ENCODE measurements around the gene BRSK2.

The BRSK2 gene

DNA sequence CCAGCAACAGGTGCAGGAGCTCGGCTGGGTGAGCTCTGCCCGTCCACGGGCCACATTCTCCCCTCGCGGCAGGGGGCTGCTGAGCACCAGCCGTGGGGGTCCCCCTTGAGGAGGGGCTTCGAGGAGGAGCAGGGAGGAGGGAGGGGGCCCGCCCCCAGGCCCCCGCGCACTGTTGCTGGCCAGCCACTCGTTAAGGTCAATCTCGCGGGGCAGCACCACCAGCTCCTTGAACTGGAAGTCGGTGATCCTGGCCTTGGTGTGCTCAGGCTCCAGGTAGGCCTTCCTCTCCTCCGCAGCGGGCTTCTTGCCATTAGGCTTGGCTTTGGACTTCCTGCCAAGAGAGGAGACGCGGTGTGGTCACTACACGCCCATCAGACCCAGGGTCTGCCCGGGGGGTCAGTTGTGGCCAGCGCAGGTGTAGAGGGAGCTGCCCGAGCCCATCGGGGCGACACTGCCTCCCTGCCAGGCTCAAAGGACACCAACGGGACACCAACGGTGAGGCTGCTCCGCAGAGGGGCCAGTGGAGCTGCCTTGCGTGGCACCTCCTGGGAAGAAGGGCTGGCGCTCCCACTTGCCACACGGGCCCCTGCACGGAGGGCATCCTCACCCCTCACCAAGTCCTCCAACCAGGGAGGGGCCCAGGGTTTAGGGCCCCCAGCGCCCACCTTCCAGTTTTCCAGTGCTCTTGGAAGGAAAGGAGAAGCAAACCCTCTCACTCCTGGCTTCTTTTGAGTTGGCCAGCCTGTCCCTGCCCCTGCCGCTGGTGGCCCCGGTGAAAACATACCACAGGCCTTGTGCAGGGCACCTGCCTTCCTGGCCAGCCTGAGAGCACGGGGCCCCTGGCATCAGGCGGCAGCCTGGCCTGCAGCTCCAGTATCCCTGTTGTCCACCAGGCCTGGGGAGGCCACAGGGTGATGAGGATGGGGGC is 91.1 kb downstream of the BRSK2 start:
- no peak for DNase-seq (ENCODE audit: low read depth in 2 of 2, low spot score in 1 of 2)

DNA sequence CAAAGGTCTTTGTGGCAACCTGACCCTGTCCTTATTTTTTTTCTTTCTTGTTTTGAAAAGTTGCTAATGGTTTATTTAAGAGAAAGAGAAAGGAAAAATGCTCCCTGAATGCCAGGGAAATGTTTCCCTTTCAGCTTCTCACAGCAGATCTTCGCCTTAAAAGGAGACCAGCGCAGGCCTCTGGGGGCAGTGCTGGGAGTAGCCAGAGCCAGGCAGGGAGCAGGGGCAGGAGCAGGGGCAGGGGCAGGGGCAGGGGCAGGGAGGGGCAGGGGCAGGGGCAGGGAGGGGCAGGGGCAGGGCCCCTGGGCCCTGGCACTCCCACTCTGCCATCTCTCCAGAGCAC is 91.7 kb downstream of the BRSK2 start:
- no peak for DNase-seq (ENCODE audit: low read depth in 2 of 2, low spot score in 1 of 2)

DNA sequence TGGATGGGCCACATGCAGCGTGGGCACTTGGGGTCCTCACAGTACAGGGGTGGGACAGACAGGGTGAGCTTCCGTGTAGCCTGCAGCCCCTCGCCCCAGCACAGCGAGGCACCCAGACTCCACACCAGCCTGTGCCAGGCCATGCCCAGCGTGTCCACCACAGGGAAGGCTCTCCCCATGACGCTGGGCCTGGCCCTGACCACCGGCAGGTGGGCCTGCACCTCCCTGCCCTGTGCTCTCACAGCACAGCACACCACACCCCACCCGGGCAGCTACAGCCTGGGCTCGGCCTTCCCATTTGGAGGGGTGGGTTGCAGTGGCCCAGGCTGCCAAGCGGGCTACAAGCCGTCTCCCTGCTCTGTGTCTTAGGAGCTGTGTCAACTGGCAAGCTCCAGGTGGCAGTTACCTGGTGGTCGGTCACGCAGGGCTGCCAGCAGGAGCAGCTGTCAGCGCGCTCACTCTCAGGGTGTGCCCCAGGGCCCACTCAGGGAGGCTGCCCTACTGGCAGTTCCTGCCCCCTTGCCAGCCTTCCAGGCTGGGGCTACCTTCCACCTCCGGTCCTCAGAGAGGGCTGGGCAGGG is 92.2 kb downstream of the BRSK2 start:
- no peak for DNase-seq (ENCODE audit: low read depth in 2 of 2, low spot score in 1 of 2)

DNA sequence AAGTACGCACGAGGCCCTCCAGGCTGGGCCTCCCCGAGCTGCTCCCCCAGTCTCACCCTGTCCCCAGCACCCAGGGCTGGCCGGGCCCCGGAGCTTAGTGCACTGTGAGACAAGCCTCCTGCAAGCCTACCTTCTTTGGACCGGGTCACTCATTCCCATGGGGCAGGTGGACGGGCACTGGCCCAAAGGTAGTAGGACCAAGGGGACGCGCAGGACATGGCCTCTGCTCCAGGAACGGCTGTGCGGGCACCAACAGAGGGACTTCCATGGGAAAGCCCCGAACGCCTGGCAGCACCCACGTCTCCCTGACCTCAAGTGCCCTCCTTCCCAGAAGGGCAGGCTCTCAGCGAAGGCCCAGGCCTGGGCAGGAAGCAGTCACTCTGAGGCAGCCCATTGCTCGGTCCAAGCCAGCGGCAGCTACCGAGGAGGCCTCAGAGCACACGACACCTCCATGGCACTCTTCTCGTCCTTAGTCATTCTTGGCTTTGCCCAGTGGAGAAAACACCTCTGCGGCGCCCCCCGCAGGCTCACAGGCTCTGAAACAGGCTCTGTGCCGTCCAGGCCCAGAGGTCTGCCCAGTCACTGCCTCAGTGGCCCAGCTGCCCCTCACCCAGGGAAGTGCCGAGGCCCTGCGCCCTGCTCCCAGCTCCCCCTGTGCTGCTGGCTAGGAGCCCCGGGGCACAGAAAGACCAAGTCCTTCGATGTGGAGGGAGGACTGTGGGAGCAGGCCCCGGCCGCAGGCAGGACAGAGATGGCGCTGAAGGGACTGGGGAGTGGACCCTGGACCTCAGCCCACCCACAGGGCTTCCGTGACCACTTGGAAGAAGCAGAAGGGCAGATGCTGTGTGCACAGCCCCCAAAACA is 93.1 kb downstream of the BRSK2 start:
- no peak for DNase-seq (ENCODE audit: low read depth in 2 of 2, low spot score in 1 of 2)

DNA sequence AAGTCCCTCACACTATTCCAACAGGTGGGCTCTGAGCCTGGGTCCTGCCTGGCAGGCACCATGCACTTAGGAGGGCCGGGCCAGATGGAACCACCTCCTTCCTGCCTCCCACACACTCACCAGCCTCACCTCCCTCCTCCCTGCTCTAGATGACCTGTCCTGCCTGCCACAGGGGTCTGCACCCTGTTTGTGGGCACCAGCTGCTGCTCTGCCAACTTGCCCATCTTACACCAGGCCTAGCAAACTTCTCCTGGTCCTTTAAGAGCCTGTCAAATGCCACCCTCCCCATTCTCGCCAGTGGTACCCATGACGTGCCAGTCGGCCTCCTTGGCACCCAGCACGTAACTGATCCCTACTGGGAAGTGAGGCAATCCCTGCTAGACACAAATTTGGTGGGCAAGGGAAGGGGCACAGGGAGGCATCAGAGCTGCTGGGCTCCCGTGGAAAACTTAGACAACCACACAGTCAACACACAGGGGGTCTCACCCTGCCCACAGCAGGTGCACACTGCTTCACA is 93.8 kb downstream of the BRSK2 start:
- no peak for DNase-seq (ENCODE audit: low read depth in 2 of 2, low spot score in 1 of 2)

DNA sequence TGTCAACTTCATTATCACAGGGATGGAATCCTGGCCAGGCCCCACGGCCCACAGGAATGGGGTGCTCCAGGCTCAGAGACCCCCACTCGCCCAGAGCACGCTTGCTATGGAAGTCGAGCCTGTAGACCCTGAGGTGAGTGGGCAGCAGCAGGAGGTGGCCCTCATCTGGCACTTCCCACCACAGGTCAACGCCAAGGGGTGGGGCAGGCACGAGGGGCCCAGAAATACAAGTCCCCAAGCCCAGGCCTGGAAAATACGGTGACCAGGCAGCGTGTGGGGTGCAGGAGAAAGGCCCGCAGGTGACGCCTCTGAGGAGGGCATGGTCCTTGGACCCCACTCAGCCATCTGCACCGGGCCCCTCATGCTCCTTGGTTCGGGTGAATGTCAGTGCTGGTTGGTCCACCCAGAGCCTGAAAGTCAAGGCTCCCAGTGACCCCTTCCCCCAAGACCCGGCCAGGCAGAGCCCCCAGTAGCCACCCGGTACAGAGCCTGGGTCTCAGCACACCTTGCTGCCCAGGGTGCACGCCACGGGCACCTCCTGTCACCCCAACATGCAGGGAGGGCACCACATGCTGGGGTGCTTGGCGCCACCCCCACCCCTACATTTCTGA is 94.4 kb downstream of the BRSK2 start:
- no peak for DNase-seq (ENCODE audit: low read depth in 2 of 2, low spot score in 1 of 2)

DNA sequence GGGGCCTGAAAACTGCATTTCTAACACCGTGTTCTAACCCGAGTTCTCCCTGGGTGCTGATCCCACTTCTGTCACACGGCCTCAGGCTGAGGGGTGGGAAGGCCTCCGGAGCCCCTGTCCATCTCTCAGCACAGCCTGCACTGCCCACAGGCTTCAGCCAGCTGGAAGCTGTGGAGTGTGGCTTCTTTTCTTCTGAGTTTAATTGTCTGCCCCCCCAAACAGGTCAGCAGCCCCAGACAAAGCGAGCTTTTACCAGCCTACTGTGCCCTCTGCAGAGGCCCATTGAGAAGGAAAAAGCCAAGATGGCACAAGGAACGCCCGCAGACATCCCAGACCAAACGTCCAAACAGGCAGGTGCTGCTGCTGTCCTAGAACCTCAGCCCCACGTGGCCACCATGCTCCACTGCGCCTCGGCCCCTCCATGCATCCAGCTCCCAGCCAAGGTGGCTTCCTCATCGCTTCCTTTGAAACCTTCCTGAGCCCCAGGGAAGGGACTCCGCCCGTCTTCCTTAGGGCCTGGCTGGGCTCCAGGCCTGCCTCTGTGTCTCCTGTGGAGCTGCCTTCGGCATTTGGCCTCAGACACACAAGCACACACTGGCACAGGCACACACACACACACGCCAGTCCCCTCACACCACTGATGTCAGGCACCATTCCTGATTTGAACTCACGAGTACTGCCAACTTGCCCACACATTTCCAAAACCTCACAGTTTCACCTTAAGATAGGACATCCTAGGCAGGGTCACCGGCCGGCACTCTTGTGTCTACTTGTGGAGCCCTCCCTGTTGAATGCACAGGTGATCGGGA is 95.2 kb downstream of the BRSK2 start:
- DNase-seq (ENCODE audit: low read depth in 2 of 2, low spot score in 1 of 2): no peak

DNA sequence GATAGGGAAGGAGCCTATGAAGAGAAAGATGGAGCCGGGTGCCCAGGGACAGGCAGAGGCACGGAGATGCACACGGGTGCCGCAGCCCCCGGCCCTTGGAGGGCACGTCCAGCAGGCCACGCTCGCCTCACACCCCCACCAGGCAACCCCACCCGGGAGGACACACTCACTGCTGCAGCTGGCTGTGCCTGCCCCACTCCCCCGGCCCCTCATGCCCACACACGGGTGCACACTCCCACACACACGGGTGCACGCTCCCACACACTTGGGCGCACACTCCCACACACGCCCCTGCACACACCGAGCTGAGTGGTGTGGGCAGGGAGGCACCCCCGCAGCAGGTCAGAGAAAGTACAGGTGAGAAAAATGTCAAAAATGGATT is 95.8 kb downstream of the BRSK2 start:
- no peak for DNase-seq (ENCODE audit: low read depth in 2 of 2, low spot score in 1 of 2)

DNA sequence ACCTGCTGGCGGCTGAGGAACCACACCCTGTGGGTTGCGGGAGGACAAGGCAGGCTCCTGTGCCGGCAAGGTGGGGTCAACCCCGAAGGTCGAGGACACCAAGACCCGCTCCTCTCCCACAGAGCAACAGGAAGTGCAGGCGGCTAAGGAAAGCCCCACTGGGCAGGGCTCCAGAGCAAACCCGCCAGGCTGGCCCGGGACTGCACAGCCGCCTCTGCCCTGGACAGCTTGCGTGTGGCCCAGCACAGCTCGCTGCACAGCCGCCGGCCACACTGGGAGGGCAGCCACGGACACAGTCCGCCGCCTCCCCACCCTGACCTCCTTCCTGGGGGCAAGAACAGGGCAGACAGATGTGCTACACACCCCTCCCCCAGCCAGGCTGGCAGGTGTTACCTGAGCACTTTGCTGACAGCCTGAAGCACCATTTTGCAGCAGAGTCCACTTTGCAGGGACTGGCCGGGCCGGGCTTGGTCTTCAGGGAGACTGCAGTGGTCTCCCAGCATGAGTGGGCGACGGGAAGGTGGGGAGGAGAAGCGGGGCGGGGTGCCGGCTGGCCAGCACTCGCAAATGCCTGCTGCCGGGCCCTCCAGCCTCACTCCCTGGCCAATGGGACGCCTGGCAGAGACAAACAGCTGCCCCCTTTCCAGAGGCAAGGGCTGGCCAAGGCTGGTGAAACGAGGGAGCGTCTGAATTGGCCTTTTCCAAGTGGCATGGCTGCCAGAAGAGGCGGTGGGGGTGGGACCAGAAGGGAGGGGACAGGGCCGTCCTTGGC is 96.5 kb downstream of the BRSK2 start, which contains the start of gene MOB2:
Gene MOB2, minus strand, starts transcription at position 726 of the 772 bp plus-strand sequence. Its CDS starts 223 bp downstream, at position 503.
- DNase-seq (ENCODE audit: low read depth in 2 of 2, low spot score in 1 of 2): no peak

DNA sequence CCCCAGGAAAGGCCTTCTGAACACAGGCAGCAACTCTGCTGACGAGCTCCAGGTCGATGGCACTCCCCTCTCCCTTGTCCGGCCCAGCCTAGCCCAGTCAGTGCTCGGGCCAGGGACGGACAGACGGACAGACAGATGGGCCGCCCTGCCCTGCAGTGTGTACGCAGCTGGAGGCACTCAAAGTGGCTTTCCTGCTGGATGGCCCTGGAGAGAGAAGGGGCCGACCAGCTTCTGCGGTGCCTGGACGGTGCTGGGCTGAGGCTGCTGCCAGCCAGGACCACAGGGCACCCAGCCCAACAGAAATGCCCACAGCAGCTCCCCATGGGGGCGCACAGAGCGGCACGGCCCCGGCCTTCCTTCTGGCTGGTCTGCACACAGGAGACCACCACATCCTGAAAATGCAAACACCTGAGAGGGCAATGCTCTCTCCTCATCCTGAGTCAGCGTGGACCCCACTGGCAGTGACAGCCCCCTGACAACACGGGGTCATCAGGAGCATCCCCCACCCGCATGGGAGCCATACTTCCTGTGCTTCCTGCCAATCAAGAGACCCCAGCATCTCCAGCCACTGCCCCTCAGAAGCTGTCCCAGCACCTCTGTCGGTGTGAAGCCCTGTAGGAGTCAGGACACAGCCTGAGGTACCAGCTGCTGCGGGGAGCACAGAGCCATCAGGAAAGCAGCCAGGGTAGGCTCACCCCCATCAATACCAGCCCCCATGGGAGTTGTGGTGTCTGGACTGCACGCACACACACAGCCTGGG is 97.5 kb downstream of the BRSK2 start:
- no peak for DNase-seq (ENCODE audit: low read depth in 2 of 2, low spot score in 1 of 2)

DNA sequence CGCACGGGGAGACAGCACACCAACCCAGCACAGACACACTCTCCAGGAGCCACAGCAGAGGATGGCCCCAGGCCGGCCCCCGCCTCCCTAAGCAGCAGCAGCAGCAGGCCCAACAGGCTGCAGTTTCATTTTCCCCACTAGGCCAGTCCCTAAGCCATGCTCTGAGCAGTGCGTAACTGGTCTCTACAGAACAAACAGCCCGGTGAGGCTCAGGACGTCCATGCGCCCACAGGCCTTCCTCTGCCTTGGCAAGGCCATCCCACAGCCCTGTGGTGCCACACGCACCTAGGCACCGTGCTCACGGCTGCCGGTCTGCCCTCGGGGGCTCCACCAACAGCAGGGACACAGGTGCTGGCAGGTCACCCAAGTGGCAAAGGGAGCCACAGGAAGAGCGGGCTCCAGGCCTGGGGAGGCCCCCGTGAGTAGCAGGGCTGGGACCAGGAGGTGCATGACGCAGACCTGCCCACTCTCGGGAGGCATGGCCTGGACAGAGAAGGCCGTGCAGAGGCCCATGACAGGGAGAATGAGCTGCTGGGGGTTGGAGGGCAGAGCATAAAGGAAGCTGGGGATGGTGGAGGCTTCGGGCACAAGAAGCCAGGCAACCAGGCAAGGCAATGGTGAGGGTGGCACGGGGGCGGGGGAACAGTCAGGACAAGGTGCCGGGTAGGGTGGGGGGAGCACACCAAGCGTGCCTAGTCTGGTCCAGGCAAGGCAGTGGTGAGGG is 98.3 kb downstream of the BRSK2 start:
- DNase-seq (ENCODE audit: low read depth in 2 of 2, low spot score in 1 of 2): no peak

DNA sequence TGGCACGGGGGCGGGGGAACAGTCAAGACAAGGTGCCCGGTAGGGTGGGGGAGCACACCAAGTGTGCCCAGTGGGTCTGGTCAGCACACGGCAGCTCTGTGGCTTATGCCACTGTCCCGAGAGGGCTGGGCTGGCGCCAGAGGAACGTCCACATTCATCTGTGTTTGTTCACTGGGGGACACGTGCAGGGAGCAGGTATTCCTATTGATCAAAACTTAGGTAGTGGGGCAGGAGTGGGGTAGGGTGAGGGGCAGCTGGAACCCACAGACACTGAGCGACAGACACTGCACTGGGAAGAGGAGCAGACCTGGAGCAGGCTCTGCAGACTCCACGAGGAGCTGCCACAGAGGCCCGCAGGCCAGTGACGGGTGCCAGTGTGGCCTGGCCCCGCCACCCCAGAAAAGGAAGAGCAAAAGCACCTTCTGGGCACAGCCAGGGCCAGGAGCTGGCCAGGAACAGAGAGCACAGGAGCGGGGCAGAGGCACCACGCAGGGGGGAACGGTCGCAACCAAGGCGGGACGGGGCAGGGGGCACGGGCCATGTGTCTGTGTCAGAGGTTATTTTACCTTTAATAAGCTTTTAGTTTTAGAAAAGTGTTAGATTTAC is 98.9 kb downstream of the BRSK2 start:
- DNase-seq (ENCODE audit: low read depth in 2 of 2, low spot score in 1 of 2): no peak

DNA sequence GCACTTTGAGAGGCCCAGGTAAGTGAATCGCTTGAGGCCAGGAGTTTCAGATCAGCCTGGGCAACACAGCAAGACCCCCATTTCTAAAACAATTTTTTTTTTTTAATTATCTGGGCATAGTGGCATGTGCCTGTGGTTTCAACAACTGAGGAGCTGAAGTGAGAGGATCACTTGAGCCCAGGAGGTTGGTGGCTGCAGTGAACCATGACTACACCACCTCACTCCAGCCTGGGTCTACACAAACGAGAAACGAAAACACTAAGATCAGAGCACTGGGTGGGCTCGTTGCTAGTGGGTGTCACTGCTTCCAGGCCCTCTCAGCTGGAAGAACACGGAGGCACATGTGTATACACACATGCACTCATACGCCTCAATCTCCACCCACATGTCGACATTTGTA is 100.9 kb downstream of the BRSK2 start:
- DNase-seq (ENCODE audit: low read depth in 2 of 2, low spot score in 1 of 2): no peak

DNA sequence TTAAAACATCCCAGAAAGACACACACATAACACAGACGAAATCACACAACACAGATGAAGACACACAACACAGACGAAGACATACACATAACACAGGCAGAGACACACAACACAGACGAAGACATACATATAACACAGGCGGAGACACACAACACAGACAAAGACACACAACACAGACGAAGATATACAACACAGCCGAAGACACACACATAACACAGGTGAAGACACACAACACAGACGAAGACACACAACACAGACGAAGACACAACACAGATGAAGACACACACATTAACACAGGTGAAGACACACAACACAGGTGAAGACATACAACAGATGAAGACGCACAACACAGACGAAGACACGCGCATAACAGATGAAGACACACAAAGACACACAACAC is 101.6 kb downstream of the BRSK2 start:
- no peak for DNase-seq (ENCODE audit: low read depth in 2 of 2, low spot score in 1 of 2)

DNA sequence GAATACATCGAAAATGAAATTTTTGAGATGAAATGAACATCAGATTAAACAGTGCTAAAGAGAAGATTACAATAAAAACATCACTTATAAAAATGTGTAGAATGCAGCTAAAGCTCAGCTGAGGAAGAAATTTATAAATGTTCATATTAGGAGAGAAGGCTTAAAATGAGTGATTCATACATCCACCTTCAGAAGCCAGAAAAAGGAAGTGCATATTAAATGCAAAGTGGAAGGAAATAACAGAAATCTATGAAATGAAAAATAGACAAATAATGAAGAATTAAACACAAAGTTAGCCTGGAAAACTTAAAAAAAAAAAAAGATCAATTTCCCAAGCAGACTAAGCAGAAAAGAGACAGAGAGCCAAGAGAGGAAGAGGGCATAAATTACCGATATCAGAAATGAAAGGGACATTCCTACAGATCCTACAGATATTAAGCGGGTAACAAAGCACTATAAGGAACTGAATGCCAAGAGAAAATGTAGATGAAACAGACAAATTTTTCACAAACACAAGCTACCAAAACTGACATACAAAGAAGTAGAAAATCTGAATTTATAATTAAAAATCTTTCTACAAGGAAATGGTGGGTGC is 104.0 kb downstream of the BRSK2 start:
- DNase-seq (ENCODE audit: low read depth in 2 of 2, low spot score in 1 of 2): no peak

DNA sequence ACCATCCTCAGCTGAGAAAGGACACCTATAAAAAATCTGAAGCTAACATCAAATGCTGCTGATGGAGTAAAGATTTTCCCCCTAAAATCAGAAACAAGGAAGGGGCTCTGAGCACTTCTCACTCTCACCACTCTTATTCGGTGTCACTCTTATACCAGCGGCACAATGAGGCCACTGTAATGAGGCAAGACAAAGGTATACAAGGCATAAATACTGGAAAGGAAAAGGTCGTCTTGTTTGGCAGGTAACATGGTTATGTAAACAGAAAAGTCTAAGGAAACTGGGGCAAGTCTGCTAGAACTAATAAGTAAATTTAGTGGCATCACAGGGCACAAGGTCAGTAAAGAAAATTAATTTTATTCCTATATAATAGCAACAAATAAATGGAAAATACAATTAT is 104.9 kb downstream of the BRSK2 start:
- DNase-seq (ENCODE audit: low read depth in 2 of 2, low spot score in 1 of 2): no peak

DNA sequence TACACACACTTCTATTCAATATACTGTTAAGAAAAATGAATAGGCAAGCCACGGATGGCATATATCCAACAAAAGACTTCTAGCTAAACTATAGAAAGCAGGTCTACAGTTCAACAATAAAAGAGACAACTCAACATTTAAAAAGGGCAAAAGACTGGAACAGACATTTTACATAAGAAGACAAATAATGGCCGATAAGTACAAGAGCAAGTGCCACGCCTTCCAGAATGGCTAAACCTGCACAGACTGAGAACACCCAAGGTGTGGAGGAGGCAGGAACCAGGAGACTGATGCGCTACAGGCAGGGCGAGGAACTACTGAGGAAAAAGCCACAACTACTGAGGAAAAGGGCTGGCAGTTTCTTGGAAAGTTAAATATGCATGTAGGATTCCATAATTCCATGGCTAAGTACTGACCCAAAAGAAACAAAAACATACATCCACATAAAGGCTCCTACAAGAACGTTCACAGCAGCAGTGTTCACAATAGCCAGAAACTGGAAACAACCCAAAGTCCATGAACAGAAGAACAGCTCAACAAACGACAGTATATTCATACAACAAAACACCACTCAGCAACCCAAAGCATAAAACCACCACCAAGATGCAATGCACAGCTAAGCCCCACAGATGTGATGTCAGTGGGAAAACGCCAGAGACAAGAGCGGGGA is 106.5 kb downstream of the BRSK2 start:
- no peak for DNase-seq (ENCODE audit: low read depth in 2 of 2, low spot score in 1 of 2)

Data from stimulated activated CD8-positive, alpha-beta memory T cell treated with anti-CD3 and anti-CD28 coated beads, Interleukin-4, amount 100 ng/mL, for 4 hours (primary cell).